Measurements from ENCODE around the gene PLGLB1.
"Not testable (repeated sequence)": the region's sequence is repeated elsewhere in the genome, so short reads cannot be mapped to it uniquely, and the experiment has no call there.

PLGLB1 gene

GRCh38 chr2:87021744-87022143 is at the start of gene PLGLB1:
TSS of gene PLGLB1 (minus strand) at chr2:87021844. CDS start at chr2:87021783, 61 bp downstream.
- DNase-seq (ENCODE audit: low read depth in 2 of 2) = not testable (repeated sequence)

DNA sequence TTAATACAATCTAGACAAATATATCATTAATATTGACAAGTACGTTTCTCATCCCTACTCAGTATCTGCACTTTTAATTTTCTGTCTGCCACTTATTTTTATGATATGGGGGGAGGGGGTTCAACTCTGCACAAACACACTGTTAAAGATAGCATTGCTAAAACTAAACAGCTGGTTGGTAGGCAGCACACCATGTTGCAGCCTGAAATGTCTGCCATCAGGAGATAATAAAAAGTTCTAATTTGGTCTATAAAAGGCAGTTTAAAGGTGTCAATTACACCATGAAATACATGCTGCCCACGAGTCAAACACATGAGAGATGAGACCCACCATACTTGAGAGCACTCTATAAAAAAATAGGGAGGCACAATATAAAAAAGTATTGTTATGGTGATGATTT is 42.7 kb upstream of the PLGLB1 start:
- DNase-seq (ENCODE audit: low read depth in 2 of 2) = not testable (repeated sequence)

- DNase-seq (ENCODE audit: low read depth in 2 of 2) = not testable (repeated sequence)
Observed at GRCh38 chr2:87063431-87063830, 41.8 kb upstream of the PLGLB1 start.

DNA sequence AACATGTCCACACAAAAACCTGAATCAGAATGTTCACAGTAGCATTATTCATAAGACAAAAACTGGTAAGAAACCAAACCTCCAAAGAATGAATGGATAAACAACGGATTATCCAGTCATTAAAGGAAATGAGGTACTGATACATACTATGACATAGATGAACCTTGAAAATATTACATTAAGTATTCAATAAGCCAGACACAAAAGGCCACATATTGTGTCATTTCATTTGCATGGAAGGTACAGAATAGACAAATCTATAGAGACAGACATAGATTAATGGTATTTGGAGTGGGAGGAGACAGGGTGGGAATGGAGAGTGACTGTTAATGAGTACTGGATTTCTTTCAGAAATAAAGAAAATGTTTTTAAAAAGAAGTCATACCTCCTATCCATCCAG is 39.9 kb upstream of the PLGLB1 start:
- not testable (repeated sequence) for DNase-seq (ENCODE audit: low read depth in 2 of 2)

DNA sequence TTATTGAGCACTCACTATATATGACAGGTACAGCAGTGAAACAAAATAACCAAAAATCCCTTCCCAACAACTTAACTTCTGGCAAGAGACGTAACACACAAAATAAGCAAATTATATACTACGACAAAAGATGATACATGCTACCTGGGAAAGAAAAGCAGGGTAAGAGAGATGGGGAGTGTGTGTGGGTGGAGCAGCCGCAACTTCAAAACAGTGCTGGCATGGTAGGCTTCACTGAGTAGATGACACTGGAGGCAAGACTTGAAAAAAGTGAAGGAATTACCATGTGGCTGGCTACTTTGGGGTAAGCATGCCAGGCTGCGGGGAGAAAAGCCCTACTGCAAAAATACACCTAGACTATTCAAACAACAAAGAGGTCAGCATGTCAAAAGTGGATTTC is 36.0 kb upstream of the PLGLB1 start:
- not testable (repeated sequence) for DNase-seq (ENCODE audit: low read depth in 2 of 2)

DNA sequence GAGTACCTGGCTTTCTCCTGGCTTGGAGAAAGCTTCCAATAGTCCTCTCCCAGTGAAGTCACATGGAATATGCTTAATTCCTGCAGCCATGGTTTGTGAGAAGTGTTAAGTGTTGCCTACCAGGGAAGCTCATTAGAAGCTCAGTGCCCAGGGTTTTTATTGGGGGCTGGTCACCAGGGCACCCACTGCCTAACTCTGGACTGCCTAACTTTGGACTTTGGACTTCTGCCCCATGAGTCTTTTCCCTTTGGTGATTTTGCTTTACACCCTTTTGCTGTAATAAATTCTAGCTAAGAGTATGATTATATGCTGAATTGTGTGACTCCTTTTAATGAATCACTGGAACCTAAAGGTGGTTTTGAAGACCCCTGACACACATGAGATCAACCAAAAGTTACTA is 35.2 kb upstream of the PLGLB1 start:
- DNase-seq (ENCODE audit: low read depth in 2 of 2) = not testable (repeated sequence)

GRCh38 chr2:87056435-87056834 is 34.8 kb upstream of the PLGLB1 start:
- DNase-seq (ENCODE audit: low read depth in 2 of 2) = not testable (repeated sequence)

DNA sequence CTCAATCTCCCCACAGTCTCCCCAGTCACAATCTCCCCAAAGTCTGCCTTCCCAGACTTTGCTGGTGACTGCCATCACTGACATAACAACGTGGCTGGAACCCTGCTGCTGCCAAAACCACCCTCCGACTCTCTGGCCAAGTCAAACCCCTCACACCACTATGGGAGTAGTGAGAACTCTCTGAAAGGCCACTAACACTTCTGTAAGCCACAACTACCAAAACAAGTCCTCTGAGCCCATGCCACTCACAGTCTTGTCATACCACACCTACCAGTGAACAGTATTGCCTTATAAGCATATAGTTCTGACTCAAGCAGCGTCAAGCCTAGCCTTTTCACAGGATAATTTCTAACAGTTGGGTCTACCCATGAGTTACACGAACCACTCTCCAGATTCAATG is 32.7 kb upstream of the PLGLB1 start:
- not testable (repeated sequence) for DNase-seq (ENCODE audit: low read depth in 2 of 2)

DNA sequence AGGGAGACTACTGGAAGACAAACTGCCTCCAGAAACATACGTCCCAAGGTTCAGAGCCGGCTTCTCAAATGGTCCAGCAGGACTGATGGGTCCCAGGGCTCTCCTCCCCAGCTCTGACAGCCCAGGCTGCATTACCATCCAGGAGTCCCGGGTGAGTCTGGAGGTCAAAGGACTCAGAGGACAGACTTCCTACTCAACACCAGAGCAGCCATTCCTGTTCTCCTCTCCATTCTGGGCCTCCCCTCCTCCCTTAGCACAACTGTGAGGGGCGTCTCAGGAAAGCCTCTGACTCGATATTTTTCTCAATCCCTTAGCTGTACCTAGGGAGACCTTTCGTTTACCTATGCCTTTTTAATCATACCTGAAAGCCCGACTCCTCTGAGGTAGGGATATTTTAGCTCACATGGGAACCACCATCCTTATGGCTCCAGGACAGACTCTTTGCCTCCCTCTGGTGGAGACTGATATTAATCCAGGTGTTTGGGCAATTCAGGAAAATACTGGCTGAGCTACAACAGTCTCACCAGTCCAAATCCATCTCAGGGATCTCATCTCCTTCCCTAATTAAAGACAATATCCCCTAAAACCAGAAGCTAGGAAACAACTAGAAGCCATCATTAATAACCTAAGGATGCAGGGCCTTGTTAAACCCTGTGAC is 19.8 kb upstream of the PLGLB1 start:
- DNase-seq (ENCODE audit: low read depth in 2 of 2) = not testable (repeated sequence)

DNA sequence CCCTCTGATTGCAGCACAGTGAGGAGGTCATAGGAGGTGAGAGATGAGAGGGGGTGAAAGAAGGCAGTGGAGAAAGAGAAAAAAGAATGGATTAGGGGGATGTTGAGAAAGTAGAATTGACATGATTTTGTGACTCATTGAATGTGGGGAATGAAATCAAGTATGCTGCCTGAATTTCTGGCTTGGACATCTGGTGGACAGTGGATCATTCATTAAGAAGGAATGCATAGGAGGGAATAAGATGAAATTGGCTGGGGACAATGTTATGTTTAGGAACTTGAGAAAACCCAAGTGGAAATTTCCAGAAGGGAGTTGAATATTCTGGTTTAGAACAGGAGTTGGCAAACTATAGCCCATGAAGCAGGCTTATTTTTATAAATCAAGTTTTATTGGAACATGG is 7.0 kb upstream of the PLGLB1 start:
- not testable (repeated sequence) for DNase-seq (ENCODE audit: low read depth in 2 of 2)

- DNase-seq (ENCODE audit: low read depth in 2 of 2) = not testable (repeated sequence)
Observed at GRCh38 chr2:87026816-87027215, 5.2 kb upstream of the PLGLB1 start.

DNA sequence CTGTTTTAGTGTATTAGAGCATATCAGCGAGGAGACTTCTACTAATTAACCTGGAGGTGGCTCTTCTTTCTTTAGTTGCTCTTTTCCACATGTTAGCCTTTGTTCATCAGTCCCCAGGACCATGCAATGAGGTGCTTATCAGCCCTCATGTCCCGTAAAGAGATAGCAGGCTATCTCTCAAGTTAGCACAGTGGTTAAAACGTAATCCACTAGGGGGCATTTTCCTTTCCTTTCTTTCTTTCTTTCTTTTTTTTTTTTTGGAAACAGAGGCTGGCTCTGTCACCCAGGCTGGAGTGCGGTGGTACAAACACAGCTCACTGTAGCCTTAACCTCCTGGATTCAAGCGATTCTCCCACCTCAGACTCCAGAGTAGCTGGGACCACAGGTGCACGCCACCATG is 4.3 kb upstream of the PLGLB1 start:
- not testable (repeated sequence) for DNase-seq (ENCODE audit: low read depth in 2 of 2)

GRCh38 chr2:87023988-87024615 is 2.5 kb upstream of the PLGLB1 start:
- not testable (repeated sequence) for DNase-seq (ENCODE audit: low read depth in 2 of 2)

DNA sequence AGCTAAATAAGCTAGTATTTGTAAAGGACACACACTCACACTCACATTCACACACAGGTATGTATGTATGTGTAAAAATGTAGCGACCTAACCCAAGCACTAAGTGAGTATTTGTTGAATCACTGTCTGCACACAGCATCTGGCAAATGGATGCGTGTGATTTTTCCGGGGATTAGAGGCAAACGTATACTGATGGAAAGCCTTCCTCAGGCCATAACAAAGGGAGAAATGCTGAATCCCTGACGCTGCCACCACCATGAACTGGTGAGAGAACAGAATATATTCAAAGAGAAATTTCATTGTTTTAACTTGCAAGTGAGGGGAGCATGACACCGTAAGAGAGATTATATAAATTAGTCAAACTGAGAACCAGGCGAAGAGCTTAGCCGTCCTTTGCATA is 601 bp downstream of the PLGLB1 start:
- not testable (repeated sequence) for DNase-seq (ENCODE audit: low read depth in 2 of 2)

DNA sequence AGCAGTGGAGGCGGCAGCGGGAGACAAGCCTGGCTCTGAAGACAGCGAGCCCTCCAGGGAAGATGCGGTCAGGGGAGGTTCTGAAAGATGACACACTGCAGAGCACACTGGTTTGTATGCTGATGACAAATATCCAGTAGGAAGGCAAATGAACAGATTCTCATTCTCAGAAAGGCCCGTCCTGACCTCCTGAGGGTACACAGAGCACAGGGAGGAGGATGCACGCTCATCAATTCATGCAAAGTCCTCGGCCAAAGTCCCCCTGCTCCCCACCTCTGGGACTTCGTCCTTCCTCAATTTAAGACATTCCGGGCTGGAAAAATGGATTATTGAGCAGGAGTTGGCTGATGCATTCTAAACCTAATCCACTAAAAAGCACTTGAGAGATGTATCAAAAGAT is 2.6 kb downstream of the PLGLB1 start:
- not testable (repeated sequence) for DNase-seq (ENCODE audit: low read depth in 2 of 2)

DNA sequence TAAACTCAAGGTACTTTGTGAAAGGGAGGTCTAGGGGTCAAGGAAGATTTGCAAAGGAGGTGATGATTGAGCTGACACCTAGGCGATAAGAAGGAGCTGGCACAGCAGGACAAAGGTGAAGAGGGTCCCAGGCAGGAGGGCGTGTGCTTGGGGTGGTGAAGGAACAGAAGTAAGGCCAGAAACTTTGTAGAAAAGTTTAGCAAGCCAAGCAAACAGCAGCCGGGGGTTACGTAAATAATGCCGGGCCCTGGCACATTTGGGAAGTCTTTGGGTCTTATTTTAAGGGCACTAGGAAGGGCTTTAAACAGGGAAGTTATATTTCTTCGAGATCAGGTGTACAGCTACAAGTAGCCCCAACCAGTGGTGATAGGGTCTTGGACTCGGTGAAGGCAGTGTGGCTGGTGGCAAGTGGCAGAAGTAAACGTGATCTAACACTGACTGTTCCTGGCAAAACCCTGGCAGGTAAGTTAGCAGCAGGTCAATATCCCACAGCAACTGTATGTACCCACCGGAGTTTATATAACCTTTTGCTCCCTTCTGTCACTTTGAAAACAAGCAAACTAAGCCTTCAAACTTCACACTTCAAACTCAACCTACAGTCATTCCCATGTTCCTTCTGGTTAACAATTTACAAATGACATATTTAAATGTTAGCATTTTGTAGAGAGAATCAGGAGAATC is 7.0 kb downstream of the PLGLB1 start:
- DNase-seq (ENCODE audit: low read depth in 2 of 2) = not testable (repeated sequence)

- not testable (repeated sequence) for DNase-seq (ENCODE audit: low read depth in 2 of 2)
Observed at GRCh38 chr2:87004398-87004797, 17.2 kb downstream of the PLGLB1 start.

Measured in fibroblast of skin of left biceps (primary cell).